Trophoblast cell (in vitro differentiated cells and primary cell): ENCODE measurements around the gene CYS1.

ENCODE experiments used
- DNase-seq, 2 donors: peaks; one replicate each; pipeline ENCODE4 v3.0.0-alpha.2; 2016
- H2AFZ ChIP-seq: 2 replicates; pipeline ENCODE4 v1.6.1; 2013; ENCODE audit warnings: low read length, moderate library complexity, mild to moderate bottlenecking; ENCODE audit not compliant: insufficient read depth, poor library complexity
- H2AK5ac ChIP-seq: 2 replicates; pipeline ENCODE4 v1.6.1; 2013; ENCODE audit warnings: mild to moderate bottlenecking, low read length
- H2BK120ac ChIP-seq: 2 replicates; pipeline ENCODE4 v1.6.1; 2013; ENCODE audit warnings: low read length, mild to moderate bottlenecking, moderate library complexity; ENCODE audit not compliant: insufficient read depth, poor library complexity
- H2BK12ac ChIP-seq: 2 replicates; pipeline ENCODE4 v1.6.1; 2013; ENCODE audit warnings: mild to moderate bottlenecking, low read length, moderate library complexity
- H2BK5ac ChIP-seq: 2 replicates; pipeline ENCODE4 v1.6.1; 2013; ENCODE audit warnings: low read length, low read depth, moderate library complexity, mild to moderate bottlenecking; ENCODE audit not compliant: poor library complexity
- H3K14ac ChIP-seq: 2 replicates; pipeline ENCODE4 v1.6.1; 2013; ENCODE audit warnings: mild to moderate bottlenecking, low read length
- H3K18ac ChIP-seq: 2 replicates; pipeline ENCODE4 v1.6.1; 2013; ENCODE audit warnings: mild to moderate bottlenecking, low read length
- H3K23ac ChIP-seq: 2 replicates; pipeline ENCODE4 v1.6.1; 2013; ENCODE audit warnings: low read length
- H3K27ac ChIP-seq: 2 replicates; pipeline ENCODE4 v1.5.1; 2013; ENCODE audit warnings: low read depth, mild to moderate bottlenecking, inconsistent platforms, low read length, moderate library complexity
- H3K27me3 ChIP-seq: 2 replicates; pipeline ENCODE4 v1.6.1; 2013; ENCODE audit warnings: inconsistent platforms, mild to moderate bottlenecking, low read length, moderate library complexity; ENCODE audit not compliant: insufficient read depth
- H3K36me3 ChIP-seq, 2 experiments: 1 replicate in 1 of 2; 2 replicates in 1 of 2; pipeline ENCODE4 v1.6.1; 2013; ENCODE audit warnings: low read length in 2 of 2, mild to moderate bottlenecking in 2 of 2, moderate library complexity in 1 of 2; ENCODE audit not compliant: insufficient read depth in 2 of 2, control insufficient read depth in 1 of 2
- H3K4ac ChIP-seq: 2 replicates; pipeline ENCODE4 v1.6.1; 2013; ENCODE audit warnings: low read depth, mild to moderate bottlenecking, low read length, moderate library complexity
- H3K4me1 ChIP-seq, 2 experiments: 1 replicate in 1 of 2; 2 replicates in 1 of 2; pipeline ENCODE4 v1.6.1; 2013; ENCODE audit warnings: low read length in 2 of 2, mild to moderate bottlenecking in 2 of 2, moderate library complexity in 1 of 2; ENCODE audit not compliant: insufficient read depth in 2 of 2, control insufficient read depth in 1 of 2
- H3K4me2 ChIP-seq: 2 replicates; pipeline ENCODE4 v1.6.1; 2013; ENCODE audit warnings: inconsistent platforms, mild to moderate bottlenecking, low read length, moderate library complexity
- H3K4me3 ChIP-seq: 2 replicates; pipeline ENCODE4 v1.5.1; 2013; ENCODE audit warnings: mild to moderate bottlenecking, low read depth, low read length, inconsistent platforms
- H3K79me1 ChIP-seq: one replicate; pipeline ENCODE4 v1.6.1; 2013; ENCODE audit warnings: low read length
- H3K79me2 ChIP-seq: 2 replicates; pipeline ENCODE4 v1.6.1; 2013; ENCODE audit warnings: low read length, mild to moderate bottlenecking; ENCODE audit not compliant: control insufficient read depth, insufficient read depth, poor library complexity
- H3K9ac ChIP-seq: 2 replicates; pipeline ENCODE4 v1.6.1; 2013; ENCODE audit warnings: mild to moderate bottlenecking, low read length
- H3K9me3 ChIP-seq: 2 replicates; pipeline ENCODE4 v1.6.1; 2013; ENCODE audit warnings: low read depth, mild to moderate bottlenecking, control low read depth, inconsistent platforms, low read length; ENCODE audit not compliant: insufficient read depth
- H4K12ac ChIP-seq: 2 replicates; pipeline ENCODE4 v1.6.1; 2013; ENCODE audit warnings: low read depth, mild to moderate bottlenecking, low read length, moderate library complexity
- H4K8ac ChIP-seq: 2 replicates; pipeline ENCODE4 v1.6.1; 2013; ENCODE audit warnings: low read depth, mild to moderate bottlenecking, low read length, moderate library complexity
- H4K91ac ChIP-seq: one replicate; pipeline ENCODE4 v1.6.1; 2013; ENCODE audit warnings: low read depth, mild to moderate bottlenecking, low read length, moderate library complexity
- WGBS: extraction: QIAGEN DNeasy Blood & Tissue Kit; methylation state at CpG from one replicate; pipeline ENCODE4 v1.1.7; 2013; ENCODE audit warnings: missing lambda C conversion rate; ENCODE audit not compliant: insufficient read length, insufficient coverage; ENCODE audit errors: extremely low coverage; 5-methylcytosine and 5-hydroxymethylcytosine counted together

The CYS1 gene

GRCh38 chr2:10083692-10084211 is 3.5 kb upstream of the CYS1 start:
- no peak overlapping the region for H2BK120ac ChIP-seq
- no peak overlapping the region for H3K4ac ChIP-seq
- H3K36me3 ChIP-seq, result no peaks in the 10 kb centered on the region
- H3K4me1 ChIP-seq, result peaks cover 8 to 13% of the 10 kb centered on the region in 2 experiments
- WGBS, result no CpG with 5 or more reads among the region's 13 CpGs
- no peak overlapping the region for H2BK12ac ChIP-seq
- no peak overlapping the region for H3K4me3 ChIP-seq
- H3K18ac ChIP-seq, result no peak overlapping the region
- peaks cover 20% of the 10 kb centered on the region for H3K27me3 ChIP-seq
- no peak for DNase-seq
- H3K23ac ChIP-seq, result no peak overlapping the region
- no peak overlapping the region for H3K14ac ChIP-seq
- no peak overlapping the region for H2AFZ ChIP-seq
- peaks cover 3% of the 10 kb centered on the region for H3K79me1 ChIP-seq
- H3K79me2 ChIP-seq, result peaks cover 2% of the 10 kb centered on the region
- H3K9ac ChIP-seq, result no peak overlapping the region
- no peak overlapping the region for H2AK5ac ChIP-seq
- no peak overlapping the region for H3K4me2 ChIP-seq
- no peak overlapping the region for H4K12ac ChIP-seq
- no peak overlapping the region for H2BK5ac ChIP-seq
- no peaks in the 10 kb centered on the region for H3K9me3 ChIP-seq
- H4K91ac ChIP-seq, result no peak overlapping the region
- H4K8ac ChIP-seq, result no peak overlapping the region
- H3K27ac ChIP-seq, result no peak overlapping the region

- Histone ChIP-seq H3K36me3 (no peaks in the 10 kb centered on the region), H2BK120ac (no peak overlapping the region), H2BK12ac (no peak overlapping the region), H3K18ac (no peak overlapping the region), H3K23ac (no peak overlapping the region), H3K79me2 (peaks cover 2% of the 10 kb centered on the region), H3K4me2 (no peak overlapping the region), H3K14ac (no peak overlapping the region), H2AK5ac (no peak overlapping the region), H2BK5ac (no peak overlapping the region), H3K9ac (no peak overlapping the region), H3K79me1 (peaks cover 3% of the 10 kb centered on the region), H4K12ac (no peak overlapping the region), H3K4me1 (peaks cover 8 to 13% of the 10 kb centered on the region in 2 experiments), H3K4ac (no peak overlapping the region), H4K91ac (no peak overlapping the region), H3K9me3 (no peaks in the 10 kb centered on the region), H4K8ac (no peak overlapping the region), H3K27me3 (peaks cover 27% of the 10 kb centered on the region), H3K27ac (no peak overlapping the region), H2AFZ (no peak overlapping the region), H3K4me3 (no peak overlapping the region)
- DNase-seq, result peak in 1 of 2 donors; percentile 17
- no CpG with 5 or more reads among the region's 5 CpGs for WGBS
These were observed 2.8 kb upstream of the CYS1 start for GRCh38 chr2:10083046-10083445.

GRCh38 chr2:10080536-10081304 is 509 bp upstream of the CYS1 start:
- peak overlapping the region; percentile 63 for H4K91ac ChIP-seq
- H3K14ac ChIP-seq, result peak overlapping the region; percentile 37
- peak overlapping the region; percentile 84 for H2AFZ ChIP-seq
- peaks cover 3% of the 10 kb centered on the region for H3K79me1 ChIP-seq
- no peaks in the 10 kb centered on the region for H3K36me3 ChIP-seq
- peaks cover 2% of the 10 kb centered on the region for H3K79me2 ChIP-seq
- no peak overlapping the region for H2BK120ac ChIP-seq
- no peak overlapping the region for H2AK5ac ChIP-seq
- H3K23ac ChIP-seq, result no peak overlapping the region
- H4K8ac ChIP-seq, result no peak overlapping the region
- H3K4ac ChIP-seq, result no peak overlapping the region
- no peak overlapping the region for H4K12ac ChIP-seq
- peaks cover 30% of the 10 kb centered on the region for H3K27me3 ChIP-seq
- no peak overlapping the region for H3K27ac ChIP-seq
- no peaks in the 10 kb centered on the region for H3K9me3 ChIP-seq
- no peak for DNase-seq
- H3K9ac ChIP-seq, result no peak overlapping the region
- H2BK12ac ChIP-seq, result peak overlapping the region; percentile 24
- H3K18ac ChIP-seq, result no peak overlapping the region
- H3K4me3 ChIP-seq, result peak overlapping the region; percentile 41
- no peak overlapping the region for H2BK5ac ChIP-seq
- H3K4me1 ChIP-seq, result peaks cover 8 to 13% of the 10 kb centered on the region in 2 experiments
- WGBS, result no CpG with 5 or more reads among the region's 45 CpGs
- H3K4me2 ChIP-seq, result peak overlapping the region; percentile 69

DNA sequence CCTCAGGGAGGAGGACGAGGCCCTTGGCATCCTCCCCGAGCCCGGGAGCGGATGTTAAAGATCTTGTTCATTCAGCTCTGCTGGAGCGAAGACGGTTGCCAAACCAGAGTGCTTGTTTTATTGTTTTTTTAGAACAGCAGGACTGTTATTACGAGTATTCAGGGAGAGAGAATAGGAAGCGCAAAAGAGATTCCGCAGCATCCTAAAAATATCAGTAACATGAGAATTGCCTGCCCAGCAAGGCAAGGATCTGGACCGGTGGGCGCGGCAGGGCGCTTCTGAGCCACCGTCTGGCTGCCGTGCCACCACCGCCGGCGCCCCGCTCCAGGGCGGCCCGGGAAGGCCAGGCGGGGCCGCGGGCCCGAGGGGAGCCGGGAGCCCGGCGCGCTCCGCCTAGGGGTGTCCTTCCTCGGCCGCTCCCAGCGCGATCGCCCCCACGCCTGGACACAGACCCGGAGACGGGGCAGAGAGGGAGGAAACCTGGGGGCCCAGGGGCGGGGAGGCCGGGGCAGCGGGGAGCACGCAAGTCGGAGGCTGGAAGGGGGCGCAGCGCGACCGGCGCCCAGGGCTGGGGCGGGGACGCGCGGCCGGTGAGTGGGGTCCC is 843 bp downstream of the CYS1 start:
- Histone ChIP-seq H3K4ac (no peak overlapping the region), H3K14ac (no peak overlapping the region), H2AK5ac (no peak overlapping the region), H4K12ac (no peak overlapping the region), H3K27ac (no peak overlapping the region), H3K27me3 (peaks cover 30% of the 10 kb centered on the region), H3K18ac (no peak overlapping the region), H4K91ac (no peak overlapping the region), H3K4me2 (peak overlapping the region; percentile 69), H3K9me3 (no peaks in the 10 kb centered on the region), H3K79me1 (peaks cover 3% of the 10 kb centered on the region), H4K8ac (peak overlapping the region; percentile 23), H3K36me3 (no peaks in the 10 kb centered on the region), H2AFZ (no peak overlapping the region), H2BK12ac (no peak overlapping the region), H3K23ac (no peak overlapping the region), H3K4me1 (peaks cover 8 to 13% of the 10 kb centered on the region in 2 experiments), H3K9ac (no peak overlapping the region), H2BK120ac (no peak overlapping the region), H3K4me3 (peak overlapping the region; percentile 37), H2BK5ac (no peak overlapping the region), H3K79me2 (peaks cover 2% of the 10 kb centered on the region)
- WGBS, result no CpG with 5 or more reads among the region's 53 CpGs
- DNase-seq, result no peak
